Measurements from ENCODE around the gene PLA2G12B.
"Not testable (repeated sequence)": the region's sequence is repeated elsewhere in the genome, so short reads cannot be mapped to it uniquely, and the experiment has no call there.

PLA2G12B gene

GRCh38 chr10:72932259-72933015, 22.2 kb downstream of the PLA2G12B start:
- no peak for DNase-seq

GRCh38 chr10:72930276-72930675, 24.3 kb downstream of the PLA2G12B start:
- DNase-seq: no peak

- no peak for DNase-seq
Measured at GRCh38 chr10:72928798-72929197, 25.8 kb downstream of the PLA2G12B start.

- DNase-seq: no peak
Measured at GRCh38 chr10:72927485-72927884, 27.1 kb downstream of the PLA2G12B start.

GRCh38 chr10:72925951-72926465, 28.6 kb downstream of the PLA2G12B start:
- no peak for DNase-seq

GRCh38 chr10:72924351-72924750, 30.3 kb downstream of the PLA2G12B start:
- no peak for DNase-seq

- not testable (repeated sequence) for DNase-seq
Measured at GRCh38 chr10:72921147-72921683, 33.4 kb downstream of the PLA2G12B start.

GRCh38 chr10:72918352-72918751, 36.3 kb downstream of the PLA2G12B start:
- DNase-seq: no peak

GRCh38 chr10:72917803-72918332, 36.7 kb downstream of the PLA2G12B start:
- not testable (repeated sequence) for DNase-seq

GRCh38 chr10:72917201-72917600, 37.4 kb downstream of the PLA2G12B start:
- not testable (repeated sequence) for DNase-seq

- DNase-seq: no peak
Measured at GRCh38 chr10:72913287-72913686, 41.3 kb downstream of the PLA2G12B start.

- no peak for DNase-seq
Measured at GRCh38 chr10:72912736-72913135, 41.9 kb downstream of the PLA2G12B start.

- no peak for DNase-seq
Measured at GRCh38 chr10:72911758-72912157, 42.8 kb downstream of the PLA2G12B start.

GRCh38 chr10:72910705-72911104, 43.9 kb downstream of the PLA2G12B start:
- no peak for DNase-seq

GRCh38 chr10:72906446-72906845, 48.2 kb downstream of the PLA2G12B start:
- DNase-seq: no peak

- no peak for DNase-seq
Measured at GRCh38 chr10:72904806-72905205, 49.8 kb downstream of the PLA2G12B start.

GRCh38 chr10:72903941-72904446, 50.6 kb downstream of the PLA2G12B start:
- not testable (repeated sequence) for DNase-seq

- DNase-seq: no peak
Measured at GRCh38 chr10:72899545-72899944, 55.1 kb downstream of the PLA2G12B start.

- no peak for DNase-seq
Measured at GRCh38 chr10:72898616-72899015, 56.0 kb downstream of the PLA2G12B start.

GRCh38 chr10:72895236-72895850, 59.3 kb downstream of the PLA2G12B start:
- DNase-seq: no peak

- no peak for DNase-seq
Measured at GRCh38 chr10:72893136-72893798, 61.3 kb downstream of the PLA2G12B start, which contains the start of gene OIT3. OIT3 (plus strand) TSS chr10:72893739; CDS start chr10:72893799, 60 bp downstream.

- DNase-seq: no peak
Measured at GRCh38 chr10:72890086-72890485, 64.5 kb downstream of the PLA2G12B start.

GRCh38 chr10:72889391-72889831, 65.2 kb downstream of the PLA2G12B start:
- peak; percentile 33 for DNase-seq

Data from NCI-H226 (cell line).